Breast epithelium (tissue), 3 donors: Measurements from ENCODE around the gene PTGR3.

Source experiments
- CTCF ChIP-seq, 3 donors: fragments of 450-650 bp; IDR thresholded peaks; one replicate each; pipeline ENCODE4 v1.5.1; 2016 to 2017; ENCODE audit warnings: antibody characterized with exemption in 3 of 3, mild to moderate bottlenecking in 3 of 3, moderate library complexity in 3 of 3
- POLR2AphosphoS5 ChIP-seq, 3 donors: sonication (generic); formaldehyde crosslinking; IDR thresholded peaks; one replicate each; pipeline ENCODE4 v1.6.1; 2017; ENCODE audit warnings: antibody characterized with exemption in 3 of 3

DNA sequence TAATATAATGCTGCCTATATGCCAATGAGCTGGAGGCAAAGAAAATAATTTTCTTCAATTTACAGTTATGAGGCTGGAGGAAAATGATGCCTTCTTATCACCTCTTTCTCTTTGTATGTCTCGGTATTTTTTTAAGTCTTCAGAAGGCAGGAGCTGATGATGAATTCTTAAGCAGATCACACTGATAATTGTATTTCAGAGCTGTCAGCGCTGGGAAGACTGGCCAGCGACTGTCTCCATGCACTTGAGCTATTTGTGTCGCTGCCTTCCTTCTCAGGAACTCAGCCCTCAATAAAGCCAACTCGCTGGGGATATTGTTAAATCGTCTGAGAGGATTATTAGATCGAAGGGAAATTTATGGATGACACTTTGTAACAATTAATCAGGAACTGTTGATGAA lies 40.3 kb downstream of the PTGR3 start:
- no peak for TF ChIP-seq POLR2AphosphoS5 (IDR thresholded peaks at IDR 0.05)
- no peak for TF ChIP-seq CTCF (IDR thresholded peaks at IDR 0.05)
